Measurements from ENCODE around the gene ELOA. TPM values are rescaled to one million over a fixed set of nuclear protein-coding genes. Genes with fewer than 3 reads are reported as not detected.
A peak's percentile ranks its signal among the peaks of the same experiment; 100 is the strongest.
"Not testable (repeated sequence)": the region's sequence is repeated elsewhere in the genome, so short reads cannot be mapped to it uniquely, and the experiment has no call there.

ELOA gene
- total RNA-seq, 4 donors from 2014 or later, result 38.2 to 58.2 (median 42.8) TPM

- WGBS, result 0% methylated on average over 20 of the region's 91 CpGs
- H3K9me3 ChIP-seq, result no peaks in the 10 kb centered on the region
- H3K4me3 ChIP-seq, result peak within 1 kb of the TSS; percentile 92
- H3K27me3 ChIP-seq, result no peaks in the 10 kb centered on the region
- peak in 1 of 2 donors; percentile 74 for TF ChIP-seq POLR2A (IDR thresholded peaks at IDR 0.05)
- peak in 2 of 3 donors; percentile 47 to 67 for TF ChIP-seq POLR2AphosphoS5 (IDR thresholded peaks at IDR 0.05)
- no peak for TF ChIP-seq CTCF (IDR thresholded peaks at IDR 0.05)
- no peak for TF ChIP-seq EP300 (IDR thresholded peaks at IDR 0.05)
- H3K36me3 ChIP-seq, result peaks cover 9% of the 10 kb centered on the region
- H3K4me1 ChIP-seq, result peaks cover 35% of the 10 kb centered on the region
- peak; percentile 83 to 90 for DNase-seq (ENCODE audit: low spot score in 2 of 2)
- H3K27ac ChIP-seq, result peak within 1 kb of the TSS; percentile 93
Measured at GRCh38 chr1:23777979-23778814, 34.9 kb downstream of the ELOA start, which contains the start of gene PITHD1. PITHD1 (plus strand) TSS chr1:23778418; CDS start chr1:23778516, 98 bp downstream.

GRCh38 chr1:23779826-23780371 lies 36.6 kb downstream of the ELOA start:
- 55% methylated on average over 3 of the region's 3 CpGs for WGBS
- Histone ChIP-seq H3K36me3 (peaks cover 15% of the 10 kb centered on the region), H3K9me3 (no peaks in the 10 kb centered on the region), H3K4me3 (peak overlapping the region; percentile 92), H3K27me3 (no peaks in the 10 kb centered on the region), H3K27ac (no peak overlapping the region), H3K4me1 (peaks cover 35% of the 10 kb centered on the region)
- TF ChIP-seq POLR2A (IDR thresholded peaks at IDR 0.05), result no peak
- no peak for TF ChIP-seq POLR2AphosphoS5 (IDR thresholded peaks at IDR 0.05)
- TF ChIP-seq EP300 (IDR thresholded peaks at IDR 0.05), result no peak
- TF ChIP-seq CTCF (IDR thresholded peaks at IDR 0.05), result no peak
- DNase-seq (ENCODE audit: low spot score in 2 of 2), result no peak

DNA sequence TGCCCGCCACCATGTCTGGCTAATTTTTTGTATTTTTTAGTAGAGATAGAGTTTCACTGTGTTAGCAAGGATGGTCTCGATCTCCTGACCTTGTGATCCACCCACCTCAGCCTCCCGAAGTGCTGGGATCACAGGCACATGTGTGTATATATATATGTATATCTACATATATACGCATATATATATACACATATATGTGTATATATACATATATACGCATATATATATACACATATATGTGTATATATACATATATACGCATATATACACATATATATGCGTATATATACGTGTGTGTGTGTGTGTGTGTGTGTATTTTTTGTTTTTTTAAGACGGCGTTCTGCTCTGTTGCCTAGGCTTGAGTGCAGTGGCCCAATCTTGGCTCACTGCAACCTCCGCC lies 39.9 kb downstream of the ELOA start:
- not testable (repeated sequence) for H3K9me3 ChIP-seq; H3K27me3 ChIP-seq; DNase-seq (ENCODE audit: low spot score in 2 of 2); H3K4me3 ChIP-seq; H3K27ac ChIP-seq
- Histone ChIP-seq H3K36me3 (peaks cover 40% of the 10 kb centered on the region), H3K4me1 (peaks cover 22% of the 10 kb centered on the region)
- WGBS, result 93% methylated on average over 11 of the region's 11 CpGs

- Histone ChIP-seq H3K27ac (no peak overlapping the region), H3K27me3 (no peaks in the 10 kb centered on the region), H3K4me1 (peaks cover 10% of the 10 kb centered on the region), H3K9me3 (no peaks in the 10 kb centered on the region), H3K36me3 (peaks cover 46% of the 10 kb centered on the region), H3K4me3 (no peak overlapping the region)
- WGBS, result 87% methylated on average over 4 of the region's 4 CpGs
- no peak for TF ChIP-seq EP300 (IDR thresholded peaks at IDR 0.05)
- TF ChIP-seq POLR2A (IDR thresholded peaks at IDR 0.05), result no peak
- no peak for TF ChIP-seq POLR2AphosphoS5 (IDR thresholded peaks at IDR 0.05)
- TF ChIP-seq CTCF (IDR thresholded peaks at IDR 0.05), result no peak
- no peak for DNase-seq (ENCODE audit: low spot score in 2 of 2)
Measured at GRCh38 chr1:23784846-23785245, 41.6 kb downstream of the ELOA start.

GRCh38 chr1:23787701-23788100 lies 44.4 kb downstream of the ELOA start:
- DNase-seq (ENCODE audit: low spot score in 2 of 2), result no peak
- 82% methylated on average over 3 of the region's 3 CpGs for WGBS
- no peaks in the 10 kb centered on the region for H3K27me3 ChIP-seq
- H3K36me3 ChIP-seq, result peaks cover 39% of the 10 kb centered on the region
- TF ChIP-seq POLR2A (IDR thresholded peaks at IDR 0.05) (no peak), EP300 (IDR thresholded peaks at IDR 0.05) (no peak), POLR2AphosphoS5 (IDR thresholded peaks at IDR 0.05) (no peak), CTCF (IDR thresholded peaks at IDR 0.05) (no peak)
- H3K4me3 ChIP-seq, result no peak overlapping the region
- H3K27ac ChIP-seq, result no peak overlapping the region
- H3K4me1 ChIP-seq, result peaks cover 22% of the 10 kb centered on the region
- no peaks in the 10 kb centered on the region for H3K9me3 ChIP-seq

All from suprapubic skin (tissue), 4 donors.